ENCODE measurements around the gene SORCS2.

SORCS2 gene

DNA sequence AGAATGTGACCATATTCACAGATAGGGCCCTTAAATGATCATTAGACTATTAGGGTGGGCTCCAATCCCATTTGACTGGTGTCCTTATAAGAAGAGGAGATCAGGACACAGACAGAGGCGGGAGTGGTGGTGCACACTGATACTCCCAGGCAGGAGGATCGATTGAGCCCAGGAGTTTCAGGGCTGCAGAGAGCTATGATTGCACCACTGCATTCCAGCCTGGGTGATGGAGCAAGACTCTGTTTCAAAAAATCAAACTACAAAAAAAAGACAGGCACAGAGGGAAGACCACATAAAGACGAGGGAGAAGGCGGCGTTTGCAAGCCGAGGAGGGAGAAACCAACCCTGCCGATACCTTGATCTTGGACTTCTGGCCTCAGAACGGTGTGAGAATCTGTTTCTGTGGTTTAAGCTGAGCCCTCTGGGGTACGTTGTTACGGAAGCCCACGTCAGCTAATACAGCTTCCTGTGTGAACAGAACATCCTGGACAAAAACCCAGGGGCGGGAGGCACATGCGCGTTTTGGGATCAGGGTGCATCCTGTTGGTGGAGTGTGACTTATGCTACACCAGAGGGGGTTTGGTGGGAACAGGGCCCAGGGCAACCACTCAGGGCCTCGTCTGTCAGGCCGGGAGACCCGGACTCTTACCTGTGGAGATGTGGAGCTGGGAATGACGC, 454.2 kb downstream of the SORCS2 start:
- DNase-seq (ENCODE audit: extremely low spot score): no peak
- ChIA-PET POLR2A (no interaction called here), CTCF (no interaction called here)
- TF ChIP-seq, protein P1, sequence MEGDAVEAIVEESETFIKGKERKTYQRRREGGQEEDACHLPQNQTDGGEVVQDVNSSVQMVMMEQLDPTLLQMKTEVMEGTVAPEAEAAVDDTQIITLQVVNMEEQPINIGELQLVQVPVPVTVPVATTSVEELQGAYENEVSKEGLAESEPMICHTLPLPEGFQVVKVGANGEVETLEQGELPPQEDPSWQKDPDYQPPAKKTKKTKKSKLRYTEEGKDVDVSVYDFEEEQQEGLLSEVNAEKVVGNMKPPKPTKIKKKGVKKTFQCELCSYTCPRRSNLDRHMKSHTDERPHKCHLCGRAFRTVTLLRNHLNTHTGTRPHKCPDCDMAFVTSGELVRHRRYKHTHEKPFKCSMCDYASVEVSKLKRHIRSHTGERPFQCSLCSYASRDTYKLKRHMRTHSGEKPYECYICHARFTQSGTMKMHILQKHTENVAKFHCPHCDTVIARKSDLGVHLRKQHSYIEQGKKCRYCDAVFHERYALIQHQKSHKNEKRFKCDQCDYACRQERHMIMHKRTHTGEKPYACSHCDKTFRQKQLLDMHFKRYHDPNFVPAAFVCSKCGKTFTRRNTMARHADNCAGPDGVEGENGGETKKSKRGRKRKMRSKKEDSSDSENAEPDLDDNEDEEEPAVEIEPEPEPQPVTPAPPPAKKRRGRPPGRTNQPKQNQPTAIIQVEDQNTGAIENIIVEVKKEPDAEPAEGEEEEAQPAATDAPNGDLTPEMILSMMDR (IDR thresholded peaks at IDR 0.05; ENCODE audit: control extremely low read depth, extremely low read depth, low read depth, missing control alignments): no peak

DNA sequence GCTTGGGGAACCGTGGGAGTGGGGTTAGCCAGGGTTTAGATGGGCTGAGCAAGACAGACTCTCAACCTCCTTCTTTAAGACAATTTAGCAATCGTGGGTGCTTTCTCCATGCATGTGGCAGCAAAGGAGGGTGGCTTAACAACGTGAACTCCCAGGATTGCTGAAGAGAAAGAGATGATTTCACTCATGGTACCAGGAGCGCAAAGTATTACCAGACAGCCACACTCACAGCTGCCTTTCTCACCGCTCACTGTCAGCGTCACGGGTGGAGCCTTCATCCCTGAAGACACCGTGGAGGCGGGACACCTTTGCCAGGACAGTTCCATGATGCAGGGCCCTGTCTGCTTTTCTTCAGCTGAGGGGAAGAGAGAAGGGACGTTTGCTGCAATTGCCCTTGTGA, 454.8 kb downstream of the SORCS2 start:
- CTCF ChIA-PET: no interaction called here
- POLR2A ChIA-PET: no interaction called here
- TF ChIP-seq, protein P1 (IDR thresholded peaks at IDR 0.05; ENCODE audit: control extremely low read depth, extremely low read depth, low read depth, missing control alignments): no peak
- no peak for DNase-seq (ENCODE audit: extremely low spot score)

DNA sequence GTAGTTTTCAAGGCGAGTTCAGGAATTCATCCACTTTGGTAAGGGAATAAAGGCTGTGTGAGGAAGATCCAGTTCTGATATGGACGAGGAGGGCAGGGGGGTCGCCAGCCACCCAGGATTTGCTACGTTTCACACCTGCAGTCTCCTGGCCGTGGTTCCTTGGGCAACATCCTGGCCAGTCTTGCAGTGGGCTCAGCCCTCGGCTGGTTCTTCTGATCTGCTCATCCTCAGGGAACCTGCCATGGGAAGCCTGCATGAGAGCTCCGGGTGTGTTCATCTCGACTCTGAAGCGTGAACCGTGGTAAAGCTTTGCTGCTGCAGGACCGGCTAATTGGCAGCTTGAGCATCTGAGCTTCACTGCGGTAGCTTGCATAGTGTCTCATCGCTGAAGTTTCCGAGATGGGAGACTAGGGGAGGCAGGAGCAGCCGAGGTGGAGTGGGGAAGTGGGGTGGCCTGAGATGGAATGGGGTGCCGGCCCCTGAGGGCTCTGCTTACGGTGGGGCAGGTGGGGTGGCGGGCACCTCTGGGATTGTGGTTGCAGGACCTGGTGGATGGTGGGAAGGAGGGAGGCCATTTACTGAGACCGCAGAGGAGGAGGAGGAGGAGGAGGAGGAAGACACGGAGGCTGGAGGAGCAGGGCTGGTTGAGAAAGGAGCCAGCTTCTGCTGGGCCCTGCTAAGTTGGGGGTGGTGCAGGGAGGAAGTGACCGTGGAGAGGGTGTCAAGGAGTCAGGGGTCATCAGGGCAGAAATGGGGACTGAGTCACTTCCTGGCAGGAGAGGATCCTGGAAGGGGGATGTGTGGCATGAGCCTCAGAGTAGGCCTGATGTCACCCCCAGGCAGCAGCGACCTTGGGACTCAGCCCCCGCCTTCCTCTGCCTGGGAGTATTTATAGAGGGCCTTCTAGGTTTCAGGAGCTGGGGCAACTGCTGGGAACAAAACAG, 455.5 kb downstream of the SORCS2 start:
- no peak for DNase-seq (ENCODE audit: extremely low spot score)
- TF ChIP-seq, protein P1 (IDR thresholded peaks at IDR 0.05; ENCODE audit: control extremely low read depth, extremely low read depth, low read depth, missing control alignments): no peak
- ChIA-PET CTCF (no interaction called here), POLR2A (no interaction called here)

DNA sequence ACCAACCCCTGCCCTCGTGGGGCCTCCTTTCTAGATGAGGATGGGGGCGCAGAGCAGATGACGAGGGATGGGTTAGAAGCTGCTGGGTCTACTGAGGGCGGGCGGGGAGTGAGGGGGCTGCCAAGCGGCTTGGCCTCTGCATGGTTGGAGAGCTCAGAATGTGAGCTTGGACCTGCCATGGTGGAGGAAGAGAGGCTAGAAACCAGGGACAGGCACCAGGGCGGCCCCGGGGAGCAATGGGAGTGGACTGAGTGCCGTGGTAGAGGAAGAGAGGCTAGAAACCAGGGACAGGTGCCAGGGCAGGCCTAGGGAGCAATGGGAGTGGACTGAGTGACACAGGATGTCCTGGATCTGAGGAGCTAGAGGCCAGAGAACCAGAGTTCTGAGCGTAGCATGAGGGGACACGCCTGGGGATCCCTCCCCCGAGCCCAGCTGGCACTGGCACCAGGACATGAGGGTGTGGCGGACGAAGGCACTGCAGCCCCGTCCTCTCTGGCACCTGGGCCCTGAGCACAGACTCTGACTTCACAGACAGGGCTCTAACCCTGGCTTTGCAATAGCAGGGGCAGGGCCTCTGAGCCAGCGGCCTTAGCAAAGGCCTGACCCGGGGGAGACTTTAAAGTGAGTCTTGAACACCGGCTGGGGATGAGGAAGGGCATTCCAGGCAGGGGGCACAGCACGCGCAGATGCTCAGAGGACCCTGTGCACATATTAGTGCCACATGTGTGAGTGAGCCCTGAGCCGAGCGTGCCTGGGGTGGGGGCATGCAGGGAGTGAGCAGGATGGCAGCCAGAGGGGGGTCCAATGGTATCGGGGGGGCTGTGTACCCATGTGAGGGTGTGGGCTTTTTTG, 456.4 kb downstream of the SORCS2 start:
- DNase-seq (ENCODE audit: extremely low spot score): no peak
- ChIA-PET CTCF (no interaction called here), POLR2A (no interaction called here)
- TF ChIP-seq, protein P1 (IDR thresholded peaks at IDR 0.05; ENCODE audit: control extremely low read depth, extremely low read depth, low read depth, missing control alignments): no peak

DNA sequence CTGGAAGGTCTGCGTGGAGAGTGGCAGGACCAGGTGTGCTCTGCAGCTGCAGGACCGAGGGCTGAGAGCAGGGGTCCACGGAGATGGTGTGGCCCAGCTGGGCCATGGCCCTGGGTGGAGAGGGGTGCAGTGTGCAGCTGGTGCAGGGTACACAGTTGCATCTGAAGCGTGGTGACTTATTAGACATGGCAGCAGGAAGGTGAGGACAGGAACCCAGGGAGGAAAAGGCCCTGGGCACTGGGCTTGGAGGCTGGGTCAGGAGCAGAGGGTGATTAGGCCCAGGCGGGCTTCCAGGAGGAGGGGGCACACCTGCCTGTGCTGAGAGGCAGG, 457.0 kb downstream of the SORCS2 start:
- ChIA-PET POLR2A (no interaction called here), CTCF (no interaction called here)
- TF ChIP-seq, protein P1 (IDR thresholded peaks at IDR 0.05; ENCODE audit: control extremely low read depth, extremely low read depth, low read depth, missing control alignments): no peak
- DNase-seq (ENCODE audit: extremely low spot score): no peak

DNA sequence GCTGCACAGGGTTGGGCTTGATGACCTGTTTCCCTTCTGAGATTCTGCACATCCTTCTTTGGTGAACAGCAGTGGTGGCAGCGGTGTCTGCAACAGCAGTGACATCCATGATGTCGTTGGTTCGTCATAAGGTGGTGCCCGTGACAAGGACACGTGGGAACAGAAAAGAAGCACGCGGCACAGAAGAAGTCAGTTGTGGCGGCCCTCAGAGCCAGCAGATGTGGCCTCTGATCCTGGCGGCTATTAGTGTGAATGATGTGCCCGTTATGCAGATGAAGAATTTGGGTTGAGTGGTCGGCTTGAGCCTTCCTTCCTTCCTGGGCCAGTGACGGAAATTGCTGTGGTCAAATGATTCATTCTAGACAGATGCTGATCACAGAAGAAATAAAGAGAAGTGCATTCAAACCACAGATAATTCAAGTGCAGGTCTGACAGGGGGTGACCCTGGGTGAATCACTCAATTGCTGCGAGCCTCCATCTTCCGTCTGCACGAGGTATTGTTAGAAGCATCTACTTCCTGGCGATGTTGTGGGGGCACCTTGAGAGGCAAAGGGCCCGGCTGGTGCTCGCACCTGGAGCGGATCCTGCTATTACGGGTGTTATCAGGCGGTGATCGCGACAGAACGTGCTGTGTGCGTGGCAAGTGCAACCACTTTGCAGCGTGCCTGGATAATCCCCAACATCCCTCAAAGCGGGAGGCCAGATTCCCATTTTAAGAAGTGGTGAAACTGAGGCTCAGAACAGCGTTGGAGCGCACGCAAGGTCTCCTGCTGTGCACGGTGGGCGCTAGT, 457.6 kb downstream of the SORCS2 start:
- ChIA-PET CTCF (no interaction called here), POLR2A (no interaction called here)
- TF ChIP-seq, protein P1 (IDR thresholded peaks at IDR 0.05; ENCODE audit: control extremely low read depth, extremely low read depth, low read depth, missing control alignments): no peak
- no peak for DNase-seq (ENCODE audit: extremely low spot score)

All from GM10248 (cell line).